GM23338 (cell line): Measurements from ENCODE around the gene PALS2. TPM values are rescaled to one million over a fixed set of nuclear protein-coding genes. Genes with fewer than 3 reads are reported as not detected.
A peak's percentile ranks its signal among the peaks of the same experiment; 100 is the strongest.

ENCODE experiments used
- ATAC-seq: fragments of 200-7000 bp; cut with Tn5 transposase; 3 replicates; pipeline ENCODE4 v1.9.1; 2020
- DNase-seq: peaks from one replicate; pipeline ENCODE4 v3.0.0-alpha.2; 2015; ENCODE audit warnings: low spot score
- H2AFZ ChIP-seq: fragments of 200-600 bp; sonication (generic); 2 replicates; pipeline ENCODE4 v1.8.0; 2016; ENCODE audit warnings: antibody characterized with exemption, mild to moderate bottlenecking, moderate library complexity
- H3F3A ChIP-seq: fragments of 200-600 bp; sonication (generic); replicated peaks from 2 replicates; pipeline ENCODE4 v1.8.0; 2017; ENCODE audit warnings: antibody characterized with exemption, mixed run types, low read depth
- H3K27ac ChIP-seq: fragments of 200-600 bp; sonication (generic); 2 replicates; pipeline ENCODE4 v1.6.1; 2016; ENCODE audit warnings: low read depth
- H3K27me3 ChIP-seq: fragments of 200-600 bp; sonication (generic); 2 replicates; pipeline ENCODE4 v1.8.0; 2016; ENCODE audit warnings: mild to moderate bottlenecking, mixed run types, moderate library complexity; ENCODE audit not compliant: insufficient read depth
- H3K36me3 ChIP-seq: fragments of 200-600 bp; sonication (generic); 2 replicates; pipeline ENCODE4 v1.8.0; 2016; ENCODE audit warnings: mild to moderate bottlenecking; ENCODE audit not compliant: insufficient read depth
- H3K4me1 ChIP-seq: fragments of 200-600 bp; sonication (generic); 2 replicates; pipeline ENCODE4 v1.8.0; 2016; ENCODE audit warnings: mild to moderate bottlenecking, moderate library complexity; ENCODE audit not compliant: insufficient read depth
- H3K4me2 ChIP-seq: fragments of 200-600 bp; sonication (generic); 2 replicates; pipeline ENCODE4 v1.7.1; 2017; ENCODE audit warnings: mixed run types
- H3K4me3 ChIP-seq: fragments of 200-600 bp; sonication (generic); 2 replicates; pipeline ENCODE4 v1.6.1; 2016; ENCODE audit warnings: mixed run types
- H3K79me2 ChIP-seq: fragments of 200-600 bp; sonication (generic); replicated peaks from 2 replicates; pipeline ENCODE4 v1.8.0; 2017; ENCODE audit warnings: mild to moderate bottlenecking; ENCODE audit not compliant: insufficient read depth
- H3K9me2 ChIP-seq: fragments of 200-600 bp; sonication (generic); 2 replicates; pipeline ENCODE4 v1.8.0; 2017; ENCODE audit not compliant: insufficient read depth
- H4K20me1 ChIP-seq: fragments of 200-600 bp; sonication (generic); replicated peaks from 2 replicates; pipeline ENCODE4 v1.8.0; 2017; ENCODE audit warnings: mild to moderate bottlenecking; ENCODE audit not compliant: insufficient read depth
- H3K27ac Mint-ChIP-seq: 2 replicates; pipeline ENCODE4 v1.8.0; 2020; ENCODE audit warnings: inconsistent platforms, mild to moderate bottlenecking, moderate library complexity, mixed read lengths
- H3K27me3 Mint-ChIP-seq: 3 replicates; pipeline ENCODE4 v1.8.0; 2022; ENCODE audit warnings: low read depth, mild to moderate bottlenecking, moderate library complexity, mixed read lengths, inconsistent platforms; ENCODE audit not compliant: insufficient read depth, poor library complexity
- H3K36me3 Mint-ChIP-seq: 3 replicates; pipeline ENCODE4 v1.8.0; 2021; ENCODE audit warnings: low read depth, mild to moderate bottlenecking, inconsistent platforms, moderate library complexity, mixed read lengths
- H3K4me1 Mint-ChIP-seq: 3 replicates; pipeline ENCODE4 v1.8.0; 2020; ENCODE audit warnings: mild to moderate bottlenecking, inconsistent platforms, mixed read lengths
- H3K4me3 Mint-ChIP-seq: 3 replicates; pipeline ENCODE4 v1.8.0; 2021; ENCODE audit warnings: moderate library complexity, mild to moderate bottlenecking, inconsistent platforms, mixed read lengths
- H3K9me3 Mint-ChIP-seq: 3 replicates; pipeline ENCODE4 v1.8.0; 2020; ENCODE audit warnings: moderate library complexity, mild to moderate bottlenecking, inconsistent platforms, mixed read lengths
- EZH2phosphoT487 ChIP-seq: fragments of 200-600 bp; sonication (generic); IDR thresholded peaks from one replicate; pipeline ENCODE4 v1.8.1; 2018; ENCODE audit warnings: antibody characterized with exemption; ENCODE audit not compliant: unreplicated experiment
- JUNB ChIP-seq: IDR thresholded peaks from one replicate; pipeline ENCODE4 v1.6.1; 2016; ENCODE audit warnings: antibody characterized with exemption; ENCODE audit not compliant: unreplicated experiment
- NANOG ChIP-seq: IDR thresholded peaks from 2 replicates; pipeline ENCODE4 v1.6.1; 2016; ENCODE audit warnings: antibody characterized with exemption, borderline replicate concordance
- STAT1 ChIP-seq: IDR thresholded peaks from one replicate; pipeline ENCODE4 v1.6.1; 2016; ENCODE audit warnings: antibody characterized with exemption; ENCODE audit not compliant: unreplicated experiment
- ZNF114 ChIP-seq: fragments of 250-450 bp; sonication (Bioruptor Pico); IDR thresholded peaks from 2 replicates; pipeline ENCODE4 v1.5.0; 2020; ENCODE audit warnings: mild to moderate bottlenecking, moderate library complexity
- ZNF331 ChIP-seq: fragments of 250-450 bp; sonication (Bioruptor Pico); IDR thresholded peaks from 2 replicates; pipeline ENCODE4 v1.5.0; 2020; ENCODE audit warnings: low read depth, mild to moderate bottlenecking, moderate library complexity
- polyA plus RNA-seq: library from polyadenylated mRNA; unstranded; fragments of >200 nt; fragmentation: Nextera tagmentation; extraction: Ambion mirVana; gene quantifications from 2 replicates; pipeline ENCODE4 v1.2.1, GENCODE V29; 2016
- total RNA-seq: library from RNA; depleted of rRNA; stranded (reverse); fragments of >200 nt; shearing (Covaris generic); gene quantifications from 2 replicates; pipeline ENCODE4 v1.2.3, GENCODE V29; 2014
- TF ChIP-seq, protein P1 (sequence below), 2 experiments: fragments of 200-600 bp in 1 of 2; sonication (generic) in 1 of 2; conservative IDR thresholded peaks; 2 replicates each; pipeline versions ENCODE4 v1.5.1 to v1.6.1; 2016 to 2017; ENCODE audit warnings: antibody characterized with exemption in 2 of 2, low read depth in 2 of 2, mild to moderate bottlenecking in 2 of 2, moderate library complexity in 1 of 2
- TF ChIP-seq, protein P2 (sequence below): IDR thresholded peaks from 2 replicates; pipeline ENCODE4 v1.6.1; 2016; ENCODE audit warnings: antibody characterized with exemption
- TF ChIP-seq, protein P3 (sequence below): IDR thresholded peaks from one replicate; pipeline ENCODE4 v1.6.1; 2018; ENCODE audit warnings: antibody characterized with exemption; ENCODE audit not compliant: unreplicated experiment

Gene PALS2
- total and polyA plus RNA-seq, 2 experiments from 2014 or later: 51.8 to 115 TPM

DNA sequence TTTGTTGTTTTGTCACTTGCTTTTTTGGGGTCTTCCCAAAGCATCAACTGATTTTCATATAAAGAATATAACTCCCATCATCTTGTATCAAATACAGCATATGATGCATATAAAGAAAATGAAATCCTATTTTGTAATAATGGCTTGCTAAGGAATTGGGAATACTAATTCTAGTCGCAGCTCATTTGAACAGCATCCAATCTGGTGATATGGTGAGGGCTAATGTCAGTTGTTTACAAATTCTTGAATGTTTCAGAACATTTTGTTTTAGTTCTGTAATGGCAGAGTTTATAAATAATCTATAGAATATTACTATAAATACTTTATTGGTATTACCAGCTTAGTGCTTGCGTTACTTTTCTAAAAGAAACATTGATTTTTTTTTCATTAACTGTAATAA is 8.9 kb downstream of the PALS2 start:
- no peak overlapping the region for H3K27ac Mint-ChIP-seq
- Histone ChIP-seq H3K36me3 (no peaks in the 10 kb centered on the region), H3K27me3 (no peaks in the 10 kb centered on the region), H2AFZ (no peak overlapping the region), H3K79me2 (peaks cover 96% of the 10 kb centered on the region), H3K27ac (no peak overlapping the region), H4K20me1 (peaks cover 42% of the 10 kb centered on the region), H3K9me2 (no peaks in the 10 kb centered on the region), H3K4me3 (no peak overlapping the region), H3K4me1 (peaks cover 45% of the 10 kb centered on the region), H3K4me2 (no peak overlapping the region), H3F3A (no peaks in the 10 kb centered on the region)
- ATAC-seq (no peak), DNase-seq (no peak)
- H3K4me1 Mint-ChIP-seq: peaks cover 51% of the 10 kb centered on the region
- H3K9me3 Mint-ChIP-seq: peaks cover 6% of the 10 kb centered on the region; the same call in 2 of the 3 replicates
- no peak overlapping the region for H3K4me3 Mint-ChIP-seq
- TF ChIP-seq STAT1 (no peak), ZNF331 (CRISPR knock-in tag) (no peak), JUNB (no peak), ZNF114 (CRISPR knock-in tag) (no peak), NANOG (no peak), EZH2phosphoT487 (no peak)
- TF ChIP-seq, protein P1, sequence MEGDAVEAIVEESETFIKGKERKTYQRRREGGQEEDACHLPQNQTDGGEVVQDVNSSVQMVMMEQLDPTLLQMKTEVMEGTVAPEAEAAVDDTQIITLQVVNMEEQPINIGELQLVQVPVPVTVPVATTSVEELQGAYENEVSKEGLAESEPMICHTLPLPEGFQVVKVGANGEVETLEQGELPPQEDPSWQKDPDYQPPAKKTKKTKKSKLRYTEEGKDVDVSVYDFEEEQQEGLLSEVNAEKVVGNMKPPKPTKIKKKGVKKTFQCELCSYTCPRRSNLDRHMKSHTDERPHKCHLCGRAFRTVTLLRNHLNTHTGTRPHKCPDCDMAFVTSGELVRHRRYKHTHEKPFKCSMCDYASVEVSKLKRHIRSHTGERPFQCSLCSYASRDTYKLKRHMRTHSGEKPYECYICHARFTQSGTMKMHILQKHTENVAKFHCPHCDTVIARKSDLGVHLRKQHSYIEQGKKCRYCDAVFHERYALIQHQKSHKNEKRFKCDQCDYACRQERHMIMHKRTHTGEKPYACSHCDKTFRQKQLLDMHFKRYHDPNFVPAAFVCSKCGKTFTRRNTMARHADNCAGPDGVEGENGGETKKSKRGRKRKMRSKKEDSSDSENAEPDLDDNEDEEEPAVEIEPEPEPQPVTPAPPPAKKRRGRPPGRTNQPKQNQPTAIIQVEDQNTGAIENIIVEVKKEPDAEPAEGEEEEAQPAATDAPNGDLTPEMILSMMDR (conservative IDR thresholded peaks at IDR 0.05; ENCODE audit: low read depth in 2 of 2): no peak
- TF ChIP-seq, protein P2, sequence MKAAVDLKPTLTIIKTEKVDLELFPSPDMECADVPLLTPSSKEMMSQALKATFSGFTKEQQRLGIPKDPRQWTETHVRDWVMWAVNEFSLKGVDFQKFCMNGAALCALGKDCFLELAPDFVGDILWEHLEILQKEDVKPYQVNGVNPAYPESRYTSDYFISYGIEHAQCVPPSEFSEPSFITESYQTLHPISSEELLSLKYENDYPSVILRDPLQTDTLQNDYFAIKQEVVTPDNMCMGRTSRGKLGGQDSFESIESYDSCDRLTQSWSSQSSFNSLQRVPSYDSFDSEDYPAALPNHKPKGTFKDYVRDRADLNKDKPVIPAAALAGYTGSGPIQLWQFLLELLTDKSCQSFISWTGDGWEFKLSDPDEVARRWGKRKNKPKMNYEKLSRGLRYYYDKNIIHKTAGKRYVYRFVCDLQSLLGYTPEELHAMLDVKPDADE: no peak
- TF ChIP-seq, protein P3, sequence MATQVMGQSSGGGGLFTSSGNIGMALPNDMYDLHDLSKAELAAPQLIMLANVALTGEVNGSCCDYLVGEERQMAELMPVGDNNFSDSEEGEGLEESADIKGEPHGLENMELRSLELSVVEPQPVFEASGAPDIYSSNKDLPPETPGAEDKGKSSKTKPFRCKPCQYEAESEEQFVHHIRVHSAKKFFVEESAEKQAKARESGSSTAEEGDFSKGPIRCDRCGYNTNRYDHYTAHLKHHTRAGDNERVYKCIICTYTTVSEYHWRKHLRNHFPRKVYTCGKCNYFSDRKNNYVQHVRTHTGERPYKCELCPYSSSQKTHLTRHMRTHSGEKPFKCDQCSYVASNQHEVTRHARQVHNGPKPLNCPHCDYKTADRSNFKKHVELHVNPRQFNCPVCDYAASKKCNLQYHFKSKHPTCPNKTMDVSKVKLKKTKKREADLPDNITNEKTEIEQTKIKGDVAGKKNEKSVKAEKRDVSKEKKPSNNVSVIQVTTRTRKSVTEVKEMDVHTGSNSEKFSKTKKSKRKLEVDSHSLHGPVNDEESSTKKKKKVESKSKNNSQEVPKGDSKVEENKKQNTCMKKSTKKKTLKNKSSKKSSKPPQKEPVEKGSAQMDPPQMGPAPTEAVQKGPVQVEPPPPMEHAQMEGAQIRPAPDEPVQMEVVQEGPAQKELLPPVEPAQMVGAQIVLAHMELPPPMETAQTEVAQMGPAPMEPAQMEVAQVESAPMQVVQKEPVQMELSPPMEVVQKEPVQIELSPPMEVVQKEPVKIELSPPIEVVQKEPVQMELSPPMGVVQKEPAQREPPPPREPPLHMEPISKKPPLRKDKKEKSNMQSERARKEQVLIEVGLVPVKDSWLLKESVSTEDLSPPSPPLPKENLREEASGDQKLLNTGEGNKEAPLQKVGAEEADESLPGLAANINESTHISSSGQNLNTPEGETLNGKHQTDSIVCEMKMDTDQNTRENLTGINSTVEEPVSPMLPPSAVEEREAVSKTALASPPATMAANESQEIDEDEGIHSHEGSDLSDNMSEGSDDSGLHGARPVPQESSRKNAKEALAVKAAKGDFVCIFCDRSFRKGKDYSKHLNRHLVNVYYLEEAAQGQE: no peak
- H3K36me3 Mint-ChIP-seq: peaks cover 18% of the 10 kb centered on the region
- no peaks in the 10 kb centered on the region for H3K27me3 Mint-ChIP-seq

DNA sequence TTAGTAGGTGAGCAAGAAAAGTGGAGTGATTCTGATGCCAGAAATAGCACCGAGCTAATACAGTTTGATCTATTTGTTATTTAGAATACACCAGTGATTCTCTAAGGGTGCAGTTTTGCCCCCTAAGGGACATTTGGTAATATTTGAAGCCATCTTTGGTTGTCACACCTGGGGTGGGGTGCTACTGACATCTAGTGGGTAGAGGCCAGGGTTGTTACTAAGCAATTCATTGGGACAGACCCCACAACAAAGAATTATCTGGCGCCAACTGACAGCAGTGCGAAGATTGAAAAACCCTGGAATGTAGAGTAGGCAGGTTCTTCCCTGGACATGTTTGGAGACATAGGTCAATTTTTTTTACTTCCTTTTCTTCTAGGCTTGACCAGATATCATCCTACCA is 14.6 kb downstream of the PALS2 start:
- H3K27me3 Mint-ChIP-seq: peaks cover 2% of the 10 kb centered on the region
- Histone ChIP-seq H3K27ac (no peak overlapping the region), H3K9me2 (no peaks in the 10 kb centered on the region), H3K4me1 (peaks cover 22% of the 10 kb centered on the region), H3K36me3 (no peaks in the 10 kb centered on the region), H3K79me2 (peaks cover 96% of the 10 kb centered on the region), H3K27me3 (no peaks in the 10 kb centered on the region), H4K20me1 (peaks cover 28% of the 10 kb centered on the region), H3K4me2 (no peak overlapping the region), H3K4me3 (no peak overlapping the region), H2AFZ (no peak overlapping the region), H3F3A (no peaks in the 10 kb centered on the region)
- H3K27ac Mint-ChIP-seq: no peak overlapping the region
- ATAC-seq: peak; percentile 95
- peaks cover 45% of the 10 kb centered on the region for H3K4me1 Mint-ChIP-seq
- DNase-seq: peak; percentile 82
- peaks cover 14% of the 10 kb centered on the region for H3K36me3 Mint-ChIP-seq
- H3K9me3 Mint-ChIP-seq: peaks cover 6% of the 10 kb centered on the region; the same call in 2 of the 3 replicates
- TF ChIP-seq, protein P1 (conservative IDR thresholded peaks at IDR 0.05; ENCODE audit: low read depth in 2 of 2): peak; percentile 82 to 92
- TF ChIP-seq, protein P2: no peak
- no peak overlapping the region for H3K4me3 Mint-ChIP-seq
